Naive B cell (primary cell): ENCODE measurements around the gene ELOVL5. TPM values are rescaled to one million over a fixed set of nuclear protein-coding genes. Genes with fewer than 3 reads are reported as not detected.

Experiments used
- ATAC-seq, 2 donors: fragments of 150-1000 bp; cut with Tn5 transposase; 2 replicates each; pipeline ENCODE4 v1.10.0; 2021; ENCODE audit warnings: low read depth in 2 of 2, mild to moderate bottlenecking in 2 of 2, moderate library complexity in 2 of 2
- DNase-seq: peaks from one replicate; pipeline ENCODE4 v3.0.0; 2022
- H3K27ac Mint-ChIP-seq, 6 donors: one replicate each; pipeline ENCODE4 v1.8.0; 2020 to 2022; ENCODE audit warnings: mild to moderate bottlenecking in 6 of 6, mixed read lengths in 6 of 6, moderate library complexity in 5 of 6, inconsistent platforms in 2 of 6
- H3K27me3 Mint-ChIP-seq, 3 donors: one replicate each; pipeline ENCODE4 v1.8.0; 2021 to 2022; ENCODE audit warnings: mixed read lengths in 3 of 3, mild to moderate bottlenecking in 1 of 3
- H3K36me3 Mint-ChIP-seq, 2 donors: one replicate each; pipeline ENCODE4 v1.8.0; 2020 to 2022; ENCODE audit warnings: mixed read lengths in 2 of 2, inconsistent platforms in 1 of 2, mild to moderate bottlenecking in 1 of 2
- H3K4me1 Mint-ChIP-seq, 3 donors: one replicate each; pipeline ENCODE4 v1.8.0; 2020 to 2022; ENCODE audit warnings: mixed read lengths in 3 of 3, inconsistent platforms in 1 of 3, mild to moderate bottlenecking in 1 of 3, moderate library complexity in 1 of 3
- H3K4me3 Mint-ChIP-seq, 8 donors: one replicate each; pipeline ENCODE4 v1.8.0; 2020 to 2022; ENCODE audit warnings: mild to moderate bottlenecking in 8 of 8, mixed read lengths in 8 of 8, moderate library complexity in 8 of 8, inconsistent platforms in 2 of 8
- H3K9me3 Mint-ChIP-seq, 7 donors: one replicate each; pipeline ENCODE4 v1.8.0; 2020 to 2022; ENCODE audit warnings: mixed read lengths in 7 of 7, mild to moderate bottlenecking in 5 of 7, inconsistent platforms in 2 of 7, moderate library complexity in 1 of 7
- polyA plus RNA-seq, 6 donors: library from polyadenylated mRNA; unstranded; fragments of 300-500 nt; fragmentation: Illumina TruSeq; gene quantifications; one replicate each; pipeline ENCODE4 v1.2.3, GENCODE V29; 2021; ENCODE audit warnings: low read depth in 6 of 6

ELOVL5 gene
- polyA plus RNA-seq, 6 donors from 2014 or later, result 124 to 200 (median 166) TPM

DNA sequence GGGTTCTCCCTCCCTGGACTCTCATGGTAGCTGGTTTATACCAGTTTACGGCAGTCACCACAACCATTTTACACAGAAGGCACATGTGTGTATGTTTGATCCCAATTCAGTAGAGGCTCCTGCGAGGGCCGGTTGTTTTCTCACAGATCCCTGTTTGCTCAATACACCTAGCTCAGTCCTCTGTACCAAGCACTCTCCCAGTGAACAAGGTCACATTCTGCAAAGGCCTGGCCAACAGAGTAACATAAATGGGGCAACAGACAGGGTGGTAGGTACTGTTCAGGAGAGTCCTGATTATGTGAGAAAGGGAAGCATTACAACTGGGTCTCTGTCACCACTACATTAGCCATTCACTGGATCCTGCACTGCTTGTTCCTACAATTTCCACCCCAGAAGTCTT lies 84.4 kb downstream of the ELOVL5 start:
- ATAC-seq, result no peak

GRCh38 chr6:53263917-53264316 lies 84.8 kb downstream of the ELOVL5 start:
- H3K4me3 Mint-ChIP-seq, result peak overlapping the region in 4 of 8 donors; percentile 37 to 66 (median 53)
- no peak for ATAC-seq
- H3K36me3 Mint-ChIP-seq, result peaks cover 68 to 76% of the 10 kb centered on the region in 2 donors
- H3K27me3 Mint-ChIP-seq, result no peaks in the 10 kb centered on the region
- H3K9me3 Mint-ChIP-seq, result peaks cover under 1 to 6% (median 2%) of the 10 kb centered on the region in 7 donors
- peaks cover 51 to 71% (median 51%) of the 10 kb centered on the region in 3 donors for H3K4me1 Mint-ChIP-seq
- H3K27ac Mint-ChIP-seq, result peak overlapping the region; percentile 61 to 78 (median 66)
- no peak for DNase-seq

More for the DNA sequence above, 84.4 kb downstream of the ELOVL5 start:
- no peaks in the 10 kb centered on the region for H3K27me3 Mint-ChIP-seq
- peaks cover 68 to 75% of the 10 kb centered on the region in 2 donors for H3K36me3 Mint-ChIP-seq
- no peak for DNase-seq
- peak overlapping the region in 6 of 8 donors; percentile 20 to 70 (median 50) for H3K4me3 Mint-ChIP-seq
- peaks cover 0 to 5% (median 0%) of the 10 kb centered on the region in 7 donors for H3K9me3 Mint-ChIP-seq
- H3K4me1 Mint-ChIP-seq, result peaks cover 46 to 70% (median 47%) of the 10 kb centered on the region in 3 donors
- peak overlapping the region; percentile 61 to 92 (median 68) for H3K27ac Mint-ChIP-seq

GRCh38 chr6:53259860-53260580 lies 88.7 kb downstream of the ELOVL5 start:
- Mint-ChIP-seq H3K9me3 (peaks cover 2 to 8% (median 5%) of the 10 kb centered on the region in 7 donors), H3K27ac (peak overlapping the region in 5 of 6 donors; percentile 44 to 85 (median 60)), H3K36me3 (peaks cover 57 to 63% of the 10 kb centered on the region in 2 donors), H3K27me3 (no peaks in the 10 kb centered on the region), H3K4me1 (peaks cover 52 to 82% (median 58%) of the 10 kb centered on the region in 3 donors), H3K4me3 (peak overlapping the region in 3 of 8 donors; percentile 9 to 25 (median 24))
- DNase-seq (no peak), ATAC-seq (no peak)

DNA sequence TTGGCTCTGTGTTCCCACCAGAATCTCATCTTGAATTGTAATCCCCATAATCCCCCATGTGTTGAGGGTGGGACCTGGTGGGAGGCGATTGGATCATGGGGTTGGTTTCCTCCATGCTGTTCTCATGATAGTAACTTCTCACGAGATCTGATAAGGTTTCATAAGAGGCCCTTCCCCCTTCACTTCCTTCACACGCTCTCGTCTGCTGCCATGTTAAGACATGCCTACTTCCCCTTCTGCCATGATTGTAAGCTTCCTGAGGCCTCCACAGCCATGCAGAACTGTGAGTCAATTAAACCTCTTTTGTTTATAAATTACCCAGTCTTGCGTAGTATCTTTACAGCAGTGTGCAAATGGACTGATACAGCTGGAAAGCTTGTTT lies 90.0 kb downstream of the ELOVL5 start:
- H3K27me3 Mint-ChIP-seq, result no peaks in the 10 kb centered on the region
- ATAC-seq (no peak), DNase-seq (no peak)

GRCh38 chr6:53258076-53258773 lies 90.5 kb downstream of the ELOVL5 start:
- Mint-ChIP-seq H3K4me1 (peaks cover 39 to 82% (median 60%) of the 10 kb centered on the region in 3 donors), H3K4me3 (peak overlapping the region in 5 of 8 donors; percentile 18 to 51 (median 45)), H3K9me3 (peaks cover 2 to 8% (median 6%) of the 10 kb centered on the region in 7 donors), H3K27me3 (no peaks in the 10 kb centered on the region), H3K27ac (peak overlapping the region; percentile 8 to 95 (median 76)), H3K36me3 (peaks cover 48 to 58% of the 10 kb centered on the region in 2 donors)
- no peak for ATAC-seq
- no peak for DNase-seq

More for the DNA sequence above, 90.0 kb downstream of the ELOVL5 start:
- peaks cover 2 to 8% (median 5%) of the 10 kb centered on the region in 7 donors for H3K9me3 Mint-ChIP-seq
- H3K4me3 Mint-ChIP-seq, result peak overlapping the region in 2 of 8 donors; percentile 45 to 49
- peaks cover 48 to 60% of the 10 kb centered on the region in 2 donors for H3K36me3 Mint-ChIP-seq
- peaks cover 39 to 81% (median 58%) of the 10 kb centered on the region in 3 donors for H3K4me1 Mint-ChIP-seq
- H3K27ac Mint-ChIP-seq, result peak overlapping the region; percentile 8 to 86 (median 66)

DNA sequence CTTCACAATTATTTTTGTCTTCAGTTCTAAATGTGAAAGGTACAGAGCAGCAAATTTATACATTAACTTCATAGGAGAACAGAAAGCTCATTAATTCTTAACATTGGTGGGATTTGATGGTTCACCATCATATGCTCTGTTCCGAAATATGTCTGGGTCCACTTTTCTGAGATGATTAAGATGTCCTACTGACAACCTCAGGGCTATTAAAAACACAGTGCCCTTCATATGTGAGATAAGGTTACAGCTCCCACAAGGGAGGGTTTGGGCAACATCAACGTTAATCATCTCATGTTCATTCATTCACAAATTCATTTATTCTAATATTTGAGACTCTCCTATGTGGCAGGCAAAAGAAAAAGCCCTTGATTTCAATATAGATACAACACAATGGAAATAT lies 91.2 kb downstream of the ELOVL5 start:
- peaks cover 43 to 80% (median 67%) of the 10 kb centered on the region in 3 donors for H3K4me1 Mint-ChIP-seq

GRCh38 chr6:53257001-53257400 lies 91.7 kb downstream of the ELOVL5 start:
- Mint-ChIP-seq H3K27me3 (no peaks in the 10 kb centered on the region), H3K4me3 (peak overlapping the region in 3 of 8 donors; percentile 43 to 61 (median 45)), H3K36me3 (peaks cover 42 to 58% of the 10 kb centered on the region in 2 donors), H3K9me3 (peaks cover 2 to 8% (median 6%) of the 10 kb centered on the region in 7 donors), H3K4me1 (peaks cover 49 to 84% (median 72%) of the 10 kb centered on the region in 3 donors), H3K27ac (peak overlapping the region; percentile 59 to 95 (median 70))
- ATAC-seq (no peak), DNase-seq (no peak)

More for the DNA sequence above, 91.2 kb downstream of the ELOVL5 start:
- Mint-ChIP-seq H3K27me3 (no peaks in the 10 kb centered on the region), H3K9me3 (peaks cover 2 to 8% (median 6%) of the 10 kb centered on the region in 7 donors), H3K27ac (peak overlapping the region; percentile 59 to 95 (median 80)), H3K36me3 (peaks cover 47 to 58% of the 10 kb centered on the region in 2 donors), H3K4me3 (peak overlapping the region in 5 of 8 donors; percentile 19 to 51 (median 43))
- no peak for DNase-seq
- no peak for ATAC-seq

GRCh38 chr6:53252177-53252692 lies 96.5 kb downstream of the ELOVL5 start:
- Mint-ChIP-seq H3K9me3 (peaks cover 0 to 5% (median 0%) of the 10 kb centered on the region in 7 donors), H3K36me3 (peaks cover 11 to 18% of the 10 kb centered on the region in 2 donors), H3K4me3 (no peak overlapping the region), H3K27me3 (no peaks in the 10 kb centered on the region), H3K27ac (peak overlapping the region; percentile 6 to 77 (median 55)), H3K4me1 (peaks cover 51 to 85% (median 83%) of the 10 kb centered on the region in 3 donors)
- DNase-seq (no peak), ATAC-seq (no peak)

- Mint-ChIP-seq H3K36me3 (peaks cover 5 to 10% of the 10 kb centered on the region in 2 donors), H3K4me1 (peaks cover 54 to 85% (median 84%) of the 10 kb centered on the region in 3 donors), H3K27ac (peak overlapping the region; percentile 1 to 95 (median 39)), H3K4me3 (no peak overlapping the region), H3K9me3 (peaks cover 0 to 5% (median 0%) of the 10 kb centered on the region in 7 donors), H3K27me3 (no peaks in the 10 kb centered on the region)
- no peak for ATAC-seq
- no peak for DNase-seq
These were observed 97.6 kb downstream of the ELOVL5 start for GRCh38 chr6:53251033-53251672.

- Mint-ChIP-seq H3K9me3 (peaks cover 0 to 5% (median 0%) of the 10 kb centered on the region in 7 donors), H3K4me1 (peaks cover 56 to 86% (median 84%) of the 10 kb centered on the region in 3 donors), H3K27ac (peak overlapping the region; percentile 0 to 95 (median 50)), H3K36me3 (peaks cover 5 to 10% of the 10 kb centered on the region in 2 donors), H3K4me3 (no peak overlapping the region), H3K27me3 (no peaks in the 10 kb centered on the region)
- DNase-seq (no peak), ATAC-seq (no peak)
These were observed 98.3 kb downstream of the ELOVL5 start for GRCh38 chr6:53250176-53251032.

DNA sequence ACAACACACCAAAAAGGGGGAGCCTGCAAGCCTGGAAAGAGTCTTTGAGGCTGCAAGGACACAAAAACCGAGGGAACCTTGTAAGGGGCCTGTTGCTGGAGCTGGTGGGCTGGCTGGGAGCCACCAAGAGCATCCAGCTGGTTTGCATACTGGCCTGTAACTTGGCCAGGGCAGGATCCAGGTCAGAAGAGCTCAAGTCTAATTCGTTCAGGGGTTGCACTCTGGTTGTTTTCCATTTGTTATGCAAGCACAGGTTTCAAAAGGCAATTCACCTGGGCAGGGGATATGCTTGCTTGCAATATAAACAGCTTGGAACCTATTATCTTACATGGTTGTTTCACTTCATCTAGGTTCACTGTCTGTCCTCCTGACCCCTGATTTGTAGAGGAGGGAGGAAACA lies 101.8 kb downstream of the ELOVL5 start:
- Mint-ChIP-seq H3K27me3 (no peaks in the 10 kb centered on the region), H3K4me3 (peak overlapping the region in 6 of 8 donors; percentile 41 to 89 (median 58)), H3K36me3 (no peaks in the 10 kb centered on the region), H3K9me3 (peaks cover 0 to 5% (median 0%) of the 10 kb centered on the region in 7 donors), H3K4me1 (peaks cover 60 to 93% (median 76%) of the 10 kb centered on the region in 3 donors), H3K27ac (peak overlapping the region; percentile 14 to 97 (median 82))
- DNase-seq, result no peak
- ATAC-seq, result no peak

- Mint-ChIP-seq H3K9me3 (peaks cover 4 to 17% (median 11%) of the 10 kb centered on the region in 7 donors), H3K4me1 (peaks cover 65 to 93% (median 82%) of the 10 kb centered on the region in 3 donors), H3K36me3 (peaks cover 9 to 12% of the 10 kb centered on the region in 2 donors), H3K27ac (peak overlapping the region; percentile 93 to 98 (median 96)), H3K27me3 (no peaks in the 10 kb centered on the region), H3K4me3 (peak overlapping the region; percentile 61 to 89 (median 75))
- peak; percentile 88 for DNase-seq
- ATAC-seq, result peak; percentile 88 to 91
These were observed 103.8 kb downstream of the ELOVL5 start for GRCh38 chr6:53244958-53245357.
